WERI-Rb-1 (cell line): ENCODE results near the gene CTRB2.

Source experiments
- DNase-seq: peaks from one replicate; pipeline ENCODE4 v3.0.0-alpha.2; 2020
- H3K27ac ChIP-seq: fragments of 250-450 bp; sonication (Bioruptor Pico); 2 replicates; pipeline ENCODE4 v1.5.1; 2020; ENCODE audit warnings: mild to moderate bottlenecking, moderate library complexity
- H3K27me3 ChIP-seq: fragments of 250-450 bp; sonication (Bioruptor Pico); 2 replicates; pipeline ENCODE4 v1.5.1; 2021; ENCODE audit warnings: mild to moderate bottlenecking, low read depth, moderate library complexity; ENCODE audit not compliant: insufficient read depth, severe bottlenecking
- H3K36me3 ChIP-seq: fragments of 250-450 bp; sonication (Bioruptor Pico); 2 replicates; pipeline ENCODE4 v1.5.1; 2020; ENCODE audit warnings: mild to moderate bottlenecking, moderate library complexity
- H3K4me3 ChIP-seq: 2 replicates; pipeline ENCODE4 v1.5.1; 2011; ENCODE audit warnings: low read depth, mild to moderate bottlenecking, control low read depth, low read length
- H3K9me3 ChIP-seq: fragments of 250-450 bp; sonication (Bioruptor Pico); 2 replicates; pipeline ENCODE4 v1.5.1; 2021; ENCODE audit warnings: mild to moderate bottlenecking, moderate library complexity; ENCODE audit not compliant: severe bottlenecking
- TF ChIP-seq, protein P1 (sequence below): IDR thresholded peaks from 2 replicates; pipeline ENCODE4 v1.5.1; 2011; ENCODE audit warnings: low read depth, mild to moderate bottlenecking, control low read depth, inconsistent platforms, low read length

Gene CTRB2

GRCh38 chr16:75251280-75252048 is 44.5 kb upstream of the CTRB2 start, which contains the start of gene BCAR1:
BCAR1 (minus strand) TSS chr16:75251624; CDS start chr16:75251482, 142 bp downstream.
- no peaks in the 10 kb centered on the region for H3K27me3 ChIP-seq
- no peaks in the 10 kb centered on the region for H3K36me3 ChIP-seq
- peak within 1 kb of the TSS; percentile 87 for H3K27ac ChIP-seq
- TF ChIP-seq, protein P1, sequence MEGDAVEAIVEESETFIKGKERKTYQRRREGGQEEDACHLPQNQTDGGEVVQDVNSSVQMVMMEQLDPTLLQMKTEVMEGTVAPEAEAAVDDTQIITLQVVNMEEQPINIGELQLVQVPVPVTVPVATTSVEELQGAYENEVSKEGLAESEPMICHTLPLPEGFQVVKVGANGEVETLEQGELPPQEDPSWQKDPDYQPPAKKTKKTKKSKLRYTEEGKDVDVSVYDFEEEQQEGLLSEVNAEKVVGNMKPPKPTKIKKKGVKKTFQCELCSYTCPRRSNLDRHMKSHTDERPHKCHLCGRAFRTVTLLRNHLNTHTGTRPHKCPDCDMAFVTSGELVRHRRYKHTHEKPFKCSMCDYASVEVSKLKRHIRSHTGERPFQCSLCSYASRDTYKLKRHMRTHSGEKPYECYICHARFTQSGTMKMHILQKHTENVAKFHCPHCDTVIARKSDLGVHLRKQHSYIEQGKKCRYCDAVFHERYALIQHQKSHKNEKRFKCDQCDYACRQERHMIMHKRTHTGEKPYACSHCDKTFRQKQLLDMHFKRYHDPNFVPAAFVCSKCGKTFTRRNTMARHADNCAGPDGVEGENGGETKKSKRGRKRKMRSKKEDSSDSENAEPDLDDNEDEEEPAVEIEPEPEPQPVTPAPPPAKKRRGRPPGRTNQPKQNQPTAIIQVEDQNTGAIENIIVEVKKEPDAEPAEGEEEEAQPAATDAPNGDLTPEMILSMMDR = 0 out of 2 replicates have a peak, but pooled peaks have one; percentile 11
- no peaks in the 10 kb centered on the region for H3K9me3 ChIP-seq
- H3K4me3 ChIP-seq = peak within 1 kb of the TSS; percentile 72
- peak; percentile 92 for DNase-seq

- Histone ChIP-seq H3K9me3 (no peaks in the 10 kb centered on the region), H3K36me3 (no peaks in the 10 kb centered on the region), H3K27ac (peak overlapping the region; percentile 87), H3K27me3 (no peaks in the 10 kb centered on the region), H3K4me3 (peak overlapping the region; percentile 72)
- TF ChIP-seq, protein P1 = no peak
- DNase-seq = no peak
Measured at GRCh38 chr16:75250809-75251279, 43.9 kb upstream of the CTRB2 start.

DNA sequence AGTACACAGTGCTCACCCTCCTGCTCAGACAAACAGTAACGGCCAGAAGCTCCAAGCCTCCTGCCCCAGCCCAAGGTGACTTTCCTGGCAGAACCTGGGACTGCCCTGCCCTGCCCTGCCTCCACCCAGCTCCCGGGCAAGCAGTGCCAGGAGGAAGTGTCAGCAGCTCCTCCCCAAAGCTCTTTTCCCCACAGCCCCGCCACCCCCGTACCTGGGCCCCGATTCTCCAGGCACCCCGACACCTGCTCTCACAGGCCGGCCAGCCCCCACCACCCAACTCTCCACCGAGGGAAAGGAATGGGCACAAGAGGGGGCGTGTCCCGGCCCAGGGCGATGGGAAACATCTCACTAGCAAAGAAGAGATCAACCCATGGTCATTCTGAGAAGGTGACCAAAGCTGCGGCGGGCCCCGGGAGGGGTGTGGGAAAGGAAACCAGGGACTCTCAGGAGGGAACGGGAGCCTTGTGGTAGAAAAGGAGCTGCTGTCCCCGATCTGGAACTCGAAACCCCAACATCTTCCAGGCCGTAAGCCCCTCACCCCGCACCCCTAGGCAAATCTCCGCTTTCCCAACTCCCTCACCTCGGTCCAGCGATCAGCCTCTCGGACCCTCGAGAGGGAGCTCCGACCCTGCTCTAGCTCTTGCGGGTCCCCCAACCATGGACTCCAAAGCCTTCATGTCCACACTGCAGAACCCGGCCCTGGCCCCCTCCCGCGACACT is 43.3 kb upstream of the CTRB2 start:
- H3K4me3 ChIP-seq = peak overlapping the region; percentile 72
- no peak for DNase-seq
- TF ChIP-seq, protein P1 = no peak
- H3K27me3 ChIP-seq = no peaks in the 10 kb centered on the region
- no peaks in the 10 kb centered on the region for H3K9me3 ChIP-seq
- peak overlapping the region; percentile 87 for H3K27ac ChIP-seq
- H3K36me3 ChIP-seq = no peaks in the 10 kb centered on the region

GRCh38 chr16:75249441-75249840 is 42.5 kb upstream of the CTRB2 start:
- Histone ChIP-seq H3K27me3 (no peaks in the 10 kb centered on the region), H3K4me3 (no peak overlapping the region), H3K27ac (no peak overlapping the region), H3K9me3 (no peaks in the 10 kb centered on the region), H3K36me3 (no peaks in the 10 kb centered on the region)
- DNase-seq = no peak
- TF ChIP-seq, protein P1 = no peak

DNA sequence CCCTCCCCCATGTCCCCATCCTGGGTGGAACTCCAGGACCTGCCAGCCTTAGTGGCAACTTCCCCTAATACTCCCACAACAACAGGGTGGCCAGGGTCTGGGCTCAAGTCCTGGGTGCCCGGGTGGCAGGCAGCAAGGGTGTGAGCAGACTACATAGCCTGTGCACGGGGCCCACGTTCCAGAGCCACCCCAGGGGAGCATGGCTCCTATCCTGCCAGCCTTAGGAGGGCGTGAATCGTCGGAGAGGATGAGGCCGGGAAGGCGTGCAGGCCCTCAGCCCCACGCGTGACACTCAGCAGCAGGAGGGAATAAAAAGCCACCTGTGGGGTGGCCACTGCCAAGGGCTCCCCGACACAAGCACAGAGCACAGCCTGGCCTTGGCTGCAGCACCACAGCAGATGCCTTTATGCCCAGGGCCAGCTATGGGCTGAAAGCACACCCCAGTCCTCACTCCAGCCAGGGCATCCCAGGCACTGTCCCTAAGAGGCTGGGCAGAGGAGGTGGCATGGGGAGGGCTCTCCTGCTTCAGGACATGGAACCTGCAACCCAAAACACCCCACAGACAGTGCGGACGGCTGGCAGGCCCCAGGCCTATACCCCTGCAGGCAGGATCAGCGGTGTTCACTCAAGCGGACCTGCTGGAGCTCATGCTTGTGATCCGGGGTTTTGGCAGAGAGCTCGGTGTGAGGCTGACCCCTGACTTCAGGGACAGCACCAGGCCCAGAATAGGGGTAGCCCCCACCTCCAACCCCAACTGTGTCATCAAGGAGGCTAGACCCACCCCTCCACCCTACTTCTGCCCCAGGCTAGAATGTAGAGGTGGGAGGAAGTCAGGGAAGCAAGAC is 41.8 kb upstream of the CTRB2 start:
- no peak for DNase-seq
- H3K27ac ChIP-seq = no peak overlapping the region
- no peak overlapping the region for H3K4me3 ChIP-seq

More for the DNA sequence above, 41.8 kb upstream of the CTRB2 start:
- TF ChIP-seq, protein P1 = no peak
- no peaks in the 10 kb centered on the region for H3K36me3 ChIP-seq
- no peaks in the 10 kb centered on the region for H3K9me3 ChIP-seq
- no peaks in the 10 kb centered on the region for H3K27me3 ChIP-seq
